GM12878 (cell line): ENCODE results near the gene VPS39. TPM values are rescaled to one million over a fixed set of nuclear protein-coding genes. Genes with fewer than 3 reads are reported as not detected.

Source experiments
- ATAC-seq: fragments of 200-7000 bp; cut with Tn5 transposase; 3 replicates; pipeline ENCODE4 v1.9.1; 2020; ENCODE audit warnings: mild to moderate bottlenecking, moderate library complexity
- BruUV-seq: library from RNA; stranded (reverse); fragments of 400-500 nt; replicated peaks from 2 replicates; lab custom pipeline; 2021; lab: Mats Ljungman, UMichigan
- CTCF ChIA-PET: fragments of 300-600 bp; sonication (Branson Sonifier 250); formaldehyde crosslinking; extraction: SDS; loops from one replicate; lab custom pipeline; 2021; ENCODE audit warnings: inconsistent platforms; lab: Yijun Ruan, JAX
- POLR2A ChIA-PET: fragments of 350-600 bp; formaldehyde crosslinking; extraction: SDS; loops from one replicate; lab custom pipeline; 2021; ENCODE audit warnings: inconsistent platforms; lab: Charles Lee
- RAD21 ChIA-PET: fragments of 300-600 bp; sonication (Branson Sonifier 250); formaldehyde crosslinking; loops from one replicate; lab custom pipeline; 2023; ENCODE audit warnings: antibody characterized with exemption; ENCODE audit not compliant: unreplicated experiment; lab: Charles Lee
- SMC1A ChIA-PET: fragments of 300-600 bp; sonication (Branson Sonifier 250); formaldehyde crosslinking; loops from one replicate; lab custom pipeline; 2023; ENCODE audit not compliant: unreplicated experiment, uncharacterized antibody; lab: Charles Lee
- DNase-seq: peaks from one replicate; pipeline ENCODE4 v3.0.0-alpha.2; 2011; ENCODE audit warnings: low read depth, low spot score
- FAIRE-seq: peaks from 3 replicates; lab custom pipeline; 2011; peaks lifted over from hg19 to GRCh38; lab: Jason Lieb, UNC
- H2AFZ ChIP-seq: 2 replicates; pipeline ENCODE4 v1.6.0; 2011; ENCODE audit warnings: low read depth, low read length, control low read depth; ENCODE audit not compliant: control insufficient read depth
- H3K27ac ChIP-seq: 2 replicates; pipeline ENCODE4 v1.5.1; 2011; ENCODE audit warnings: control low read depth; ENCODE audit not compliant: control insufficient read depth, insufficient read depth
- H3K27me3 ChIP-seq, 2 experiments: replicated peaks in 1 of 2; 2 replicates each; pipeline versions ENCODE4 v1.6.0 to v1.6.1; 2011; ENCODE audit warnings: low read length in 1 of 2; ENCODE audit not compliant: control insufficient read depth in 2 of 2, insufficient read depth in 2 of 2
- H3K36me3 ChIP-seq, 2 experiments: 2 replicates each; pipeline ENCODE4 v1.5.1; 2011; ENCODE audit warnings: low read length in 1 of 2; ENCODE audit not compliant: control insufficient read depth in 2 of 2, insufficient read depth in 2 of 2
- H3K4me1 ChIP-seq: 2 replicates; pipeline ENCODE4 v1.6.1; 2011; ENCODE audit warnings: mild to moderate bottlenecking, low read length, moderate library complexity, mixed read lengths; ENCODE audit not compliant: control insufficient read depth, insufficient read depth
- H3K4me2 ChIP-seq: 2 replicates; pipeline ENCODE4 v1.6.0; 2011; ENCODE audit warnings: control low read depth; ENCODE audit not compliant: control insufficient read depth, insufficient read depth
- H3K4me3 ChIP-seq: fragments of 200-600 bp; sonication (generic); 2 replicates; pipeline ENCODE4 v1.5.1; 2016
- H3K79me2 ChIP-seq: 2 replicates; pipeline ENCODE4 v1.6.0; 2011; ENCODE audit warnings: low read length; ENCODE audit not compliant: control insufficient read depth, insufficient read depth
- H3K9ac ChIP-seq: 2 replicates; pipeline ENCODE4 v1.8.0; 2011; ENCODE audit warnings: low read length, control low read depth, mixed read lengths; ENCODE audit not compliant: control insufficient read depth, insufficient read depth
- H3K9me3 ChIP-seq: replicated peaks from 3 replicates; pipeline ENCODE4 v1.5.1; 2011; ENCODE audit warnings: mild to moderate bottlenecking, low read length; ENCODE audit not compliant: control insufficient read depth, insufficient read depth
- H4K20me1 ChIP-seq: 2 replicates; pipeline ENCODE4 v1.6.0; 2011; ENCODE audit not compliant: control insufficient read depth, insufficient read depth
- BACH1 ChIP-seq: fragments of 450-650 bp; IDR thresholded peaks from 2 replicates; pipeline ENCODE4 v1.6.1; 2017; ENCODE audit warnings: mild to moderate bottlenecking, borderline replicate concordance
- BHLHE40 ChIP-seq, 2 experiments: fragments of 450-650 bp in 1 of 2; IDR thresholded peaks; 2 replicates each; pipeline ENCODE4 v1.6.1; 2011 to 2017; ENCODE audit warnings: low read depth in 2 of 2, borderline replicate concordance in 1 of 2, improper control_type of control experiment in 1 of 2, low read length in 1 of 2, mild to moderate bottlenecking in 1 of 2
- CBX3 ChIP-seq: fragments of 200-600 bp; sonication (generic); IDR thresholded peaks from 2 replicates; pipeline ENCODE4 v1.6.1; 2016; ENCODE audit warnings: low read depth, borderline replicate concordance
- FOXM1 ChIP-seq: IDR thresholded peaks from 2 replicates; pipeline ENCODE4 v1.6.1; 2012; ENCODE audit warnings: low read depth, mild to moderate bottlenecking, inconsistent platforms, low read length, moderate library complexity
- PML ChIP-seq: IDR thresholded peaks from 2 replicates; pipeline ENCODE4 v1.6.1; 2012; ENCODE audit warnings: low read length, inconsistent platforms
- WGBS: methylation state at CpG from one replicate; pipeline ENCODE4 v1.1.6; 2016; ENCODE audit warnings: low lambda C conversion rate; ENCODE audit not compliant: insufficient replicate concordance, insufficient coverage; ENCODE audit errors: missing lambda C conversion rate; 5-methylcytosine and 5-hydroxymethylcytosine counted together
- in situ Hi-C: fragments of 300-500 bp; cut with MboI; formaldehyde crosslinking; loops from 9 replicates; pipeline ENCODE4 v1.14.3; 2018; ENCODE audit warnings: mixed read lengths
- intact Hi-C: fragments of 100-400 bp; cut with micrococcal nuclease; formaldehyde crosslinking; loops from one replicate; pipeline ENCODE4 v1.14.2; 2022; ENCODE audit not compliant: unreplicated experiment
- polyA plus RNA-seq, 11 experiments: library from polyadenylated mRNA; depleted of rRNA in 4 of 11; unstranded in 6 of 11; stranded (reverse) in 5 of 11; fragments of >200 nt; fragmentation: Nextera tagmentation in 4 of 11; fragmentation: Illumina TruSeq in 1 of 11; extraction: Ambion mirVana in 4 of 11; extraction: Trizol in 1 of 11; gene quantifications; 1 replicate in 1 of 11; 2 replicates in 10 of 11; pipeline versions ENCODE4 v1.2.1 to v1.2.3, GENCODE V29; 2011 to 2016; ENCODE audit warnings: inconsistent platforms in 2 of 11, missing spikeins in 2 of 11, low read depth in 1 of 11
- total RNA-seq, 4 experiments: library from RNA; depleted of rRNA in 3 of 4; stranded (reverse); fragments of >200 nt in 3 of 4; fragmentation: Illumina TruSeq in 1 of 4; extraction: Trizol in 1 of 4; gene quantifications; 2 replicates each; pipeline versions ENCODE4 v1.2.1 to v1.2.3, GENCODE V29; 2013 to 2021
- TF ChIP-seq, protein P1 (sequence below): fragments of 450-650 bp; IDR thresholded peaks from 2 replicates; pipeline ENCODE4 v1.6.1; 2017; ENCODE audit warnings: mild to moderate bottlenecking
- TF ChIP-seq, protein P2 (sequence below): fragments of 450-650 bp; formaldehyde crosslinking; IDR thresholded peaks from 2 replicates; pipeline ENCODE4 v1.5.0; 2022; ENCODE audit warnings: mild to moderate bottlenecking, missing genetic modification characterization
- TF ChIP-seq, protein P3 (sequence below): fragments of 450-650 bp; formaldehyde crosslinking; IDR thresholded peaks from 2 replicates; pipeline ENCODE4 v1.4.0; 2022; ENCODE audit warnings: mild to moderate bottlenecking, moderate library complexity
- TF ChIP-seq, protein P4 (sequence below): IDR thresholded peaks from 2 replicates; pipeline ENCODE4 v1.6.1; 2011; ENCODE audit warnings: borderline replicate concordance, low read depth, mild to moderate bottlenecking, moderate library complexity, mixed read lengths, low read length; ENCODE audit not compliant: insufficient read depth; ENCODE audit errors: extremely low read length

The VPS39 gene
- total and polyA plus RNA-seq, 10 of the 15 experiments (the other 5 are each of a cell fraction or from before 2014, with no cell fraction given) = 4.9 to 50.0 (median 36.2) TPM

DNA sequence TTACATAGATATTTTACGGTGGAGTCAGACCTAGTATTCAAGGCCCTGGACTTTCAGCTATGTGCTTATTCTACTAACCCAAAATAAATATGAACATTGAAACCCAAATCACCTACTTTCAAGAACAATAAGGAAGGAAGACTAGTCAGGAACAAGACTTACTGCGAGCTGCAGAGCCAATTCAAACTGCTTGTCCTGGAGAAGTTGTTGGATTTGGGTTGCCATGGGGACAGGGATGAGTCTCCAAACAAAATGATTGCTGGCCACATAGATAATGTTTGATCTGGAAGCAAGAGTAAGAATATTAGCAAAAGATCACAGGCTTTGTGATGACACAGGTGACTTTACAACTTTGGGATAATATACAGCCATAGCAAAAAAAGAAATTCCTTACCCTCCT, 30.0 kb downstream of the VPS39 start:
- POLR2A ChIA-PET = no interaction called here
- ATAC-seq (no peak), FAIRE-seq (no peak), DNase-seq (no peak)
- Histone ChIP-seq H3K4me1 (no peaks in the 10 kb centered on the region), H4K20me1 (no peaks in the 10 kb centered on the region), H3K79me2 (no peaks in the 10 kb centered on the region), H3K9ac (no peak overlapping the region), H3K9me3 (no peaks in the 10 kb centered on the region), H3K4me3 (no peak overlapping the region), H2AFZ (no peak overlapping the region), H3K27ac (no peak overlapping the region), H3K4me2 (no peak overlapping the region), H3K36me3 (peaks cover 2 to 28% of the 10 kb centered on the region in 2 experiments), H3K27me3 (no peaks in the 10 kb centered on the region)
- 91% methylated on average over 2 of the region's 2 CpGs for WGBS
- SMC1A ChIA-PET = no interaction called here
- no TSS peak for BruUV-seq
- in situ Hi-C loops = no loop called here
- CTCF ChIA-PET = no interaction called here
- intact Hi-C loops = no loop called here
- RAD21 ChIA-PET = no interaction called here
- TF ChIP-seq, protein P1, sequence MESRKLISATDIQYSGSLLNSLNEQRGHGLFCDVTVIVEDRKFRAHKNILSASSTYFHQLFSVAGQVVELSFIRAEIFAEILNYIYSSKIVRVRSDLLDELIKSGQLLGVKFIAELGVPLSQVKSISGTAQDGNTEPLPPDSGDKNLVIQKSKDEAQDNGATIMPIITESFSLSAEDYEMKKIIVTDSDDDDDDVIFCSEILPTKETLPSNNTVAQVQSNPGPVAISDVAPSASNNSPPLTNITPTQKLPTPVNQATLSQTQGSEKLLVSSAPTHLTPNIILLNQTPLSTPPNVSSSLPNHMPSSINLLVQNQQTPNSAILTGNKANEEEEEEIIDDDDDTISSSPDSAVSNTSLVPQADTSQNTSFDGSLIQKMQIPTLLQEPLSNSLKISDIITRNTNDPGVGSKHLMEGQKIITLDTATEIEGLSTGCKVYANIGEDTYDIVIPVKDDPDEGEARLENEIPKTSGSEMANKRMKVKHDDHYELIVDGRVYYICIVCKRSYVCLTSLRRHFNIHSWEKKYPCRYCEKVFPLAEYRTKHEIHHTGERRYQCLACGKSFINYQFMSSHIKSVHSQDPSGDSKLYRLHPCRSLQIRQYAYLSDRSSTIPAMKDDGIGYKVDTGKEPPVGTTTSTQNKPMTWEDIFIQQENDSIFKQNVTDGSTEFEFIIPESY = no peak
- TF ChIP-seq, protein P2, sequence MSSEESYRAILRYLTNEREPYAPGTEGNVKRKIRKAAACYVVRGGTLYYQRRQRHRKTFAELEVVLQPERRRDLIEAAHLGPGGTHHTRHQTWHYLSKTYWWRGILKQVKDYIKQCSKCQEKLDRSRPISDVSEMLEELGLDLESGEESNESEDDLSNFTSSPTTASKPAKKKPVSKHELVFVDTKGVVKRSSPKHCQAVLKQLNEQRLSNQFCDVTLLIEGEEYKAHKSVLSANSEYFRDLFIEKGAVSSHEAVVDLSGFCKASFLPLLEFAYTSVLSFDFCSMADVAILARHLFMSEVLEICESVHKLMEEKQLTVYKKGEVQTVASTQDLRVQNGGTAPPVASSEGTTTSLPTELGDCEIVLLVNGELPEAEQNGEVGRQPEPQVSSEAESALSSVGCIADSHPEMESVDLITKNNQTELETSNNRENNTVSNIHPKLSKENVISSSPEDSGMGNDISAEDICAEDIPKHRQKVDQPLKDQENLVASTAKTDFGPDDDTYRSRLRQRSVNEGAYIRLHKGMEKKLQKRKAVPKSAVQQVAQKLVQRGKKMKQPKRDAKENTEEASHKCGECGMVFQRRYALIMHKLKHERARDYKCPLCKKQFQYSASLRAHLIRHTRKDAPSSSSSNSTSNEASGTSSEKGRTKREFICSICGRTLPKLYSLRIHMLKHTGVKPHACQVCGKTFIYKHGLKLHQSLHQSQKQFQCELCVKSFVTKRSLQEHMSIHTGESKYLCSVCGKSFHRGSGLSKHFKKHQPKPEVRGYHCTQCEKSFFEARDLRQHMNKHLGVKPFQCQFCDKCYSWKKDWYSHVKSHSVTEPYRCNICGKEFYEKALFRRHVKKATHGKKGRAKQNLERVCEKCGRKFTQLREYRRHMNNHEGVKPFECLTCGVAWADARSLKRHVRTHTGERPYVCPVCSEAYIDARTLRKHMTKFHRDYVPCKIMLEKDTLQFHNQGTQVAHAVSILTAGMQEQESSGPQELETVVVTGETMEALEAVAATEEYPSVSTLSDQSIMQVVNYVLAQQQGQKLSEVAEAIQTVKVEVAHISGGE (CRISPR knock-in tag) = no peak
- TF ChIP-seq CBX3 (no peak), BACH1 (no peak), BHLHE40 (IDR thresholded peaks at IDR 0.05; ENCODE audit: borderline replicate concordance in 1 of 2, low read depth in 2 of 2, low read length in 1 of 2) (no peak), PML (no peak), FOXM1 (no peak)
- TF ChIP-seq, protein P3, sequence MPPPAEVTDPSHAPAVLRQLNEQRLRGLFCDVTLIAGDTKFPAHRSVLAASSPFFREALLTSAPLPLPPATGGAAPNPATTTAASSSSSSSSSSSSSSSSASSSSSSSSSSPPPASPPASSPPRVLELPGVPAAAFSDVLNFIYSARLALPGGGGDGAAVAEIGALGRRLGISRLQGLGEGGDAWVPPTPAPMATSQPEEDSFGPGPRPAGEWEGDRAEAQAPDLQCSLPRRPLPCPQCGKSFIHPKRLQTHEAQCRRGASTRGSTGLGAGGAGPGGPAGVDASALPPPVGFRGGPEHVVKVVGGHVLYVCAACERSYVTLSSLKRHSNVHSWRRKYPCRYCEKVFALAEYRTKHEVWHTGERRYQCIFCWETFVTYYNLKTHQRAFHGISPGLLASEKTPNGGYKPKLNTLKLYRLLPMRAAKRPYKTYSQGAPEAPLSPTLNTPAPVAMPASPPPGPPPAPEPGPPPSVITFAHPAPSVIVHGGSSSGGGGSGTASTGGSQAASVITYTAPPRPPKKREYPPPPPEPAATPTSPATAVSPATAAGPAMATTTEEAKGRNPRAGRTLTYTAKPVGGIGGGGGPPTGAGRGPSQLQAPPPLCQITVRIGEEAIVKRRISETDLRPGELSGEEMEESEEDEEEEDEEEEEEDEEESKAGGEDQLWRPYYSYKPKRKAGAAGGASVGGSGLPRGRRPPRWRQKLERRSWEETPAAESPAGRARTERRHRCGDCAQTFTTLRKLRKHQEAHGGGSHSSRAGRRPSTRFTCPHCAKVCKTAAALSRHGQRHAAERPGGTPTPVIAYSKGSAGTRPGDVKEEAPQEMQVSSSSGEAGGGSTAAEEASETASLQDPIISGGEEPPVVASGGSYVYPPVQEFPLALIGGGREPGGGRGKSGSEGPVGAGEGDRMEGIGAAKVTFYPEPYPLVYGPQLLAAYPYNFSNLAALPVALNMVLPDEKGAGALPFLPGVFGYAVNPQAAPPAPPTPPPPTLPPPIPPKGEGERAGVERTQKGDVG (CRISPR knock-in tag) = no peak
- TF ChIP-seq, protein P4, sequence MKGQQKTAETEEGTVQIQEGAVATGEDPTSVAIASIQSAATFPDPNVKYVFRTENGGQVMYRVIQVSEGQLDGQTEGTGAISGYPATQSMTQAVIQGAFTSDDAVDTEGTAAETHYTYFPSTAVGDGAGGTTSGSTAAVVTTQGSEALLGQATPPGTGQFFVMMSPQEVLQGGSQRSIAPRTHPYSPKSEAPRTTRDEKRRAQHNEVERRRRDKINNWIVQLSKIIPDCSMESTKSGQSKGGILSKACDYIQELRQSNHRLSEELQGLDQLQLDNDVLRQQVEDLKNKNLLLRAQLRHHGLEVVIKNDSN = no peak
